MM.1S (cell line): Measurements from ENCODE around the gene KCNH4.
"Not testable (repeated sequence)": the region's sequence is repeated elsewhere in the genome, so short reads cannot be mapped to it uniquely, and the experiment has no call there.

Experiments
- DNase-seq: peaks from one replicate; pipeline ENCODE4 v3.0.0-alpha.2; 2015
- H2AFZ ChIP-seq: fragments of 300-600 bp; sonication (generic); 2 replicates; pipeline ENCODE4 v1.6.0; 2016; ENCODE audit warnings: antibody characterized with exemption, low read length
- H3F3A ChIP-seq: fragments of 300-600 bp; sonication (generic); 2 replicates; pipeline ENCODE4 v1.6.1; 2016; ENCODE audit warnings: mild to moderate bottlenecking, antibody characterized with exemption, low read length, moderate library complexity, mixed read lengths; ENCODE audit not compliant: insufficient read depth
- H3K27ac ChIP-seq: fragments of 300-600 bp; sonication (generic); 2 replicates; pipeline ENCODE4 v1.5.1; 2016; ENCODE audit warnings: mild to moderate bottlenecking, low read length
- H3K27me3 ChIP-seq: fragments of 300-600 bp; sonication (generic); replicated peaks from 2 replicates; pipeline ENCODE4 v1.6.0; 2016; ENCODE audit warnings: low read length; ENCODE audit not compliant: insufficient read depth
- H3K36me3 ChIP-seq: fragments of 300-600 bp; sonication (generic); replicated peaks from 2 replicates; pipeline ENCODE4 v1.6.1; 2016; ENCODE audit warnings: mild to moderate bottlenecking, low read length, mixed read lengths; ENCODE audit not compliant: insufficient read depth
- H3K4me1 ChIP-seq: fragments of 300-600 bp; sonication (generic); 2 replicates; pipeline ENCODE4 v1.6.1; 2016; ENCODE audit warnings: low read length, mixed read lengths
- H3K4me2 ChIP-seq: fragments of 300-600 bp; sonication (generic); 2 replicates; pipeline ENCODE4 v1.6.0; 2016; ENCODE audit warnings: low read depth, low read length
- H3K4me3 ChIP-seq: fragments of 300-600 bp; sonication (generic); 2 replicates; pipeline ENCODE4 v1.5.1; 2016; ENCODE audit warnings: low read length, mixed read lengths
- H3K79me2 ChIP-seq: fragments of 300-600 bp; sonication (generic); 2 replicates; pipeline ENCODE4 v1.6.1; 2016; ENCODE audit warnings: mixed run types, low read length, mixed read lengths
- H3K9ac ChIP-seq: fragments of 300-600 bp; sonication (generic); 2 replicates; pipeline ENCODE4 v1.6.1; 2016; ENCODE audit warnings: low read length, mixed read lengths
- H3K9me2 ChIP-seq: fragments of 300-600 bp; sonication (generic); replicated peaks from 2 replicates; pipeline ENCODE4 v1.6.1; 2016; ENCODE audit warnings: mild to moderate bottlenecking, low read length, mixed read lengths; ENCODE audit not compliant: insufficient read depth
- H3K9me3 ChIP-seq: fragments of 300-600 bp; sonication (generic); replicated peaks from 2 replicates; pipeline ENCODE4 v1.6.1; 2016; ENCODE audit warnings: mild to moderate bottlenecking, low read length, mixed read lengths; ENCODE audit not compliant: insufficient read depth
- H4K20me1 ChIP-seq: fragments of 300-600 bp; sonication (generic); 2 replicates; pipeline ENCODE4 v1.6.1; 2016; ENCODE audit warnings: mild to moderate bottlenecking, low read length, moderate library complexity, mixed read lengths; ENCODE audit not compliant: insufficient read depth
- CTCF ChIP-seq: fragments of 300-600 bp; sonication (generic); IDR thresholded peaks from 2 replicates; pipeline ENCODE4 v1.5.1; 2016; ENCODE audit warnings: antibody characterized with exemption, low read length, mixed read lengths
- EZH2 ChIP-seq: fragments of 300-600 bp; sonication (generic); optimal IDR thresholded peaks from 2 replicates; pipeline ENCODE3; 2017; ENCODE audit warnings: low read depth, mild to moderate bottlenecking, antibody characterized with exemption, low read length, mixed read lengths
- EZH2phosphoT487 ChIP-seq: fragments of 300-600 bp; sonication (generic); IDR thresholded peaks from 2 replicates; pipeline ENCODE4 v1.6.1; 2018; ENCODE audit warnings: antibody characterized with exemption, low read length

The KCNH4 gene

GRCh38 chr17:42153919-42154742 is 26.8 kb downstream of the KCNH4 start:
- H3K9ac ChIP-seq, result peak overlapping the region; percentile 93
- H3K9me2 ChIP-seq, result no peaks in the 10 kb centered on the region
- TF ChIP-seq CTCF, result no peak
- no peak for TF ChIP-seq EZH2phosphoT487
- no peak for TF ChIP-seq EZH2
- no peak for DNase-seq
- H3K4me3 ChIP-seq, result peak overlapping the region; percentile 89
- peaks cover 7% of the 10 kb centered on the region; the same call in 1 of the 2 replicates for H3K4me1 ChIP-seq
- H3K36me3 ChIP-seq, result no peaks in the 10 kb centered on the region
- peaks cover 54% of the 10 kb centered on the region for H3K79me2 ChIP-seq
- 0 out of 2 replicates have a peak, but pooled peaks cover 3% of the 10 kb centered on the region for H3F3A ChIP-seq
- H3K4me2 ChIP-seq, result peak overlapping the region; percentile 92
- H3K27ac ChIP-seq, result peak overlapping the region; percentile 3; the same call in 1 of the 2 replicates
- no peaks in the 10 kb centered on the region for H3K9me3 ChIP-seq
- H4K20me1 ChIP-seq, result no peaks in the 10 kb centered on the region
- H3K27me3 ChIP-seq, result no peaks in the 10 kb centered on the region
- H2AFZ ChIP-seq, result peak overlapping the region; percentile 53; the same call in 1 of the 2 replicates

DNA sequence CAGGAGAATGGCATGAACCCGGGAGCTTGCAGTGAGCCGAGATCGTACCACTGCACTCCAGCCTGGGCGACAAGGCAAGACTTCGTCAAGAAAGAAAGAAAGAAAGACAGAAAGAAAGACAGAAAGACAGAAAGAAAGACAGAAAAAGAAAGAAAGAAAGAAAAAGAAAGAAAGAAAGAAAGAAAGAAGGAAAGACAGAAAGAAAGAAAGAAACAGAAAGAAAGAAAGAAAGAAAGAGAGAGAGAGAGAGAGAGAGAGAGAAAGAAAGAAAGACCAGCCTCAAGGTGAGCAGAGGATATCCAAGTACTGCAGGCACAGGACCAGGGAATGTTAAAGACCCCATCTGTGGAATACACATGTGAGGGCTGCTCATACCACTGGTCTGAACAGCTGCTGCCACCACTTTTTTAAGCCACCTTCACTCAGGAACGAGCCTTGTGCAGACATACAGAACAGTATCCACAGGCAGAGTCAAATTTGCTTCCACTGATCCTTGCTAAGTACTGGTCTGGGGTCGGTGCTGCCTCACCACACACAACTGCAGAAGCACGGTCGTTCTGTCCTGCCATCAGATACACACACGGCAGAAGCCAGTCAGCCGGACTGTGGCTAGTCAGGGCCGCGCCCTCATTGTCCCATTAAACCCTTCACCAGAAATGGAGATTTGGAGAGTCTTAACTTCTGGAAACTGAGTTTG is 33.9 kb downstream of the KCNH4 start:
- Histone ChIP-seq H3K27me3 (no peaks in the 10 kb centered on the region), H3K79me2 (peaks cover 86% of the 10 kb centered on the region), H3K4me1 (no peaks in the 10 kb centered on the region), H2AFZ (no peak overlapping the region), H4K20me1 (no peaks in the 10 kb centered on the region), H3K36me3 (0 out of 2 replicates have a peak, but pooled peaks cover 3% of the 10 kb centered on the region), H3K9me3 (no peaks in the 10 kb centered on the region), H3K27ac (no peak overlapping the region), H3F3A (no peaks in the 10 kb centered on the region), H3K4me2 (no peak overlapping the region), H3K9ac (no peak overlapping the region), H3K4me3 (no peak overlapping the region), H3K9me2 (no peaks in the 10 kb centered on the region)
- no peak for DNase-seq
- no peak for TF ChIP-seq CTCF
- no peak for TF ChIP-seq EZH2phosphoT487
- TF ChIP-seq EZH2, result no peak

- not testable (repeated sequence) for H3K9me2 ChIP-seq, H3K4me1 ChIP-seq, H3K36me3 ChIP-seq, H3F3A ChIP-seq, H3K9me3 ChIP-seq, H3K4me3 ChIP-seq, H3K27ac ChIP-seq, DNase-seq, H3K27me3 ChIP-seq, H4K20me1 ChIP-seq, H2AFZ ChIP-seq, H3K4me2 ChIP-seq, H3K9ac ChIP-seq
- peaks cover 86% of the 10 kb centered on the region for H3K79me2 ChIP-seq
Measured at GRCh38 chr17:42143138-42143537, 37.8 kb downstream of the KCNH4 start.
